Astrocyte (in vitro differentiated cells and primary cell): Measurements from ENCODE around the gene PDXK.

ENCODE experiments used
- EZH2 ChIP-seq: IDR thresholded peaks from 2 replicates; pipeline ENCODE4 v1.6.1; 2012; ENCODE audit warnings: mild to moderate bottlenecking, low read length, inconsistent platforms; ENCODE audit not compliant: insufficient read depth
- TF ChIP-seq, protein P1 (sequence below): IDR thresholded peaks from 2 replicates; pipeline ENCODE4 v1.5.1; 2011; ENCODE audit warnings: low read depth, mild to moderate bottlenecking, inconsistent platforms, low read length, moderate library complexity; ENCODE audit not compliant: insufficient read depth

DNA sequence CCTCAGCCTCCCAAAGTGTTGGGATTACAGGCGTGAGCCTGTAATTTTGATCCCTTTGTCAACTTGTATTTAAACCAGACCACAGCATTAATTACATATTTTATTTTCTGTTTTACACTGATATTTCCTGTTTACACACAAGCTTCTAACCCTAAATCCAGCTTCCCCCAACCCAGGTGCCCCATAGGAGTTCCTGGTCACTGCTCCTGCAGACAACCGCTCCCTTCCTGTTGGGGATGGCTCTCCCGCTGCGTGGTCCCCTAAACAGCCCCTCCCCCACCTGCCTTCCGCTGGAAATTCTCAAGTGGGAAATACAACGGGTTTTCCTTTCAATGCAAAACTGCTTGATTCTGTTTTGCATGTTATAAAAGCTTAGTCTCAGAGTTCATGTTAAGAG lies 53.5 kb downstream of the PDXK start:
- TF ChIP-seq, protein P1, sequence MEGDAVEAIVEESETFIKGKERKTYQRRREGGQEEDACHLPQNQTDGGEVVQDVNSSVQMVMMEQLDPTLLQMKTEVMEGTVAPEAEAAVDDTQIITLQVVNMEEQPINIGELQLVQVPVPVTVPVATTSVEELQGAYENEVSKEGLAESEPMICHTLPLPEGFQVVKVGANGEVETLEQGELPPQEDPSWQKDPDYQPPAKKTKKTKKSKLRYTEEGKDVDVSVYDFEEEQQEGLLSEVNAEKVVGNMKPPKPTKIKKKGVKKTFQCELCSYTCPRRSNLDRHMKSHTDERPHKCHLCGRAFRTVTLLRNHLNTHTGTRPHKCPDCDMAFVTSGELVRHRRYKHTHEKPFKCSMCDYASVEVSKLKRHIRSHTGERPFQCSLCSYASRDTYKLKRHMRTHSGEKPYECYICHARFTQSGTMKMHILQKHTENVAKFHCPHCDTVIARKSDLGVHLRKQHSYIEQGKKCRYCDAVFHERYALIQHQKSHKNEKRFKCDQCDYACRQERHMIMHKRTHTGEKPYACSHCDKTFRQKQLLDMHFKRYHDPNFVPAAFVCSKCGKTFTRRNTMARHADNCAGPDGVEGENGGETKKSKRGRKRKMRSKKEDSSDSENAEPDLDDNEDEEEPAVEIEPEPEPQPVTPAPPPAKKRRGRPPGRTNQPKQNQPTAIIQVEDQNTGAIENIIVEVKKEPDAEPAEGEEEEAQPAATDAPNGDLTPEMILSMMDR, result no peak
- no peak for TF ChIP-seq EZH2
